Fibroblast of villous mesenchyme (primary cell): ENCODE data around the gene EPB42. TPM values are rescaled to one million over a fixed set of nuclear protein-coding genes. Genes with fewer than 3 reads are reported as not detected.
A peak's percentile ranks its signal among the peaks of the same experiment; 100 is the strongest.

Experiments used
- DNase-seq: peaks from one replicate; pipeline ENCODE4 v3.0.0-alpha.2; 2010; ENCODE audit warnings: low read depth
- H3K4me3 ChIP-seq: 2 replicates; pipeline ENCODE4 v1.5.1; 2011; ENCODE audit warnings: low read depth, mild to moderate bottlenecking, low read length
- small RNA-seq: library from RNA; depleted of rRNA; stranded (forward); fragments of <200 nt; gene quantifications from one replicate; pipeline ENCODE3, GENCODE V24; 2012
- total RNA-seq: library from RNA; depleted of rRNA; stranded (reverse); fragments of >200 nt; gene quantifications from 2 replicates; pipeline ENCODE4 v1.2.3, GENCODE V29; 2012
- TF ChIP-seq, protein P1 (sequence below): IDR thresholded peaks from 2 replicates; pipeline ENCODE4 v1.5.1; 2012; ENCODE audit warnings: low read depth, mild to moderate bottlenecking, low read length; ENCODE audit not compliant: insufficient read depth

The EPB42 gene
- total RNA-seq, 1 donor, result not detected

DNA sequence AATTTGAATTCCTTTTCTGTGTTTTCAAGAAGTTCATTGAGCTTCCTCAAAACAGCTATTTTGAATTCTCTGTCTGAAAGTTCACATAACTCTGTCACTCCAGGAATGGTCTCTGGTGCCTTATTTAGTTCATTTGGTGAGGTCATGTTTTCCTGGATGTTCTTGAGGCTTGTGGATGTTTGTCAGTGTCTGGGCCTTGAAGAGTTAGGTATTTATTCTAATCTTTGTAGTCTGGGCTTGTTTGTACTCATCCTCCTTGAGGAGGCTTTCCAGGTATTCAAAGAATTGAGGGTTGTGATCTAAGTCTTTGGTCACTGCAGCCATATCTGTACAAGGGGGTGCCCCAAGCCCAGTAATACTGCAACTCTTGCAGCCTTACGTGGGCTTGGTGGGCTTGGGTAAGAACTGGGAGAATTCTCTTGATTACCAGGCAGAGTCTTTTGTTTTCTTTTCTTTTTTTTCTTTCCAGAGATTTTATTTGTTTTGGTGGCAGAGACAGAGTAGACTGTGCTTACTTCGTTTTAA lies 55.0 kb downstream of the EPB42 start:
- peak; percentile 31 for DNase-seq
- TF ChIP-seq, protein P1, sequence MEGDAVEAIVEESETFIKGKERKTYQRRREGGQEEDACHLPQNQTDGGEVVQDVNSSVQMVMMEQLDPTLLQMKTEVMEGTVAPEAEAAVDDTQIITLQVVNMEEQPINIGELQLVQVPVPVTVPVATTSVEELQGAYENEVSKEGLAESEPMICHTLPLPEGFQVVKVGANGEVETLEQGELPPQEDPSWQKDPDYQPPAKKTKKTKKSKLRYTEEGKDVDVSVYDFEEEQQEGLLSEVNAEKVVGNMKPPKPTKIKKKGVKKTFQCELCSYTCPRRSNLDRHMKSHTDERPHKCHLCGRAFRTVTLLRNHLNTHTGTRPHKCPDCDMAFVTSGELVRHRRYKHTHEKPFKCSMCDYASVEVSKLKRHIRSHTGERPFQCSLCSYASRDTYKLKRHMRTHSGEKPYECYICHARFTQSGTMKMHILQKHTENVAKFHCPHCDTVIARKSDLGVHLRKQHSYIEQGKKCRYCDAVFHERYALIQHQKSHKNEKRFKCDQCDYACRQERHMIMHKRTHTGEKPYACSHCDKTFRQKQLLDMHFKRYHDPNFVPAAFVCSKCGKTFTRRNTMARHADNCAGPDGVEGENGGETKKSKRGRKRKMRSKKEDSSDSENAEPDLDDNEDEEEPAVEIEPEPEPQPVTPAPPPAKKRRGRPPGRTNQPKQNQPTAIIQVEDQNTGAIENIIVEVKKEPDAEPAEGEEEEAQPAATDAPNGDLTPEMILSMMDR, result no peak
- H3K4me3 ChIP-seq, result no peak overlapping the region

DNA sequence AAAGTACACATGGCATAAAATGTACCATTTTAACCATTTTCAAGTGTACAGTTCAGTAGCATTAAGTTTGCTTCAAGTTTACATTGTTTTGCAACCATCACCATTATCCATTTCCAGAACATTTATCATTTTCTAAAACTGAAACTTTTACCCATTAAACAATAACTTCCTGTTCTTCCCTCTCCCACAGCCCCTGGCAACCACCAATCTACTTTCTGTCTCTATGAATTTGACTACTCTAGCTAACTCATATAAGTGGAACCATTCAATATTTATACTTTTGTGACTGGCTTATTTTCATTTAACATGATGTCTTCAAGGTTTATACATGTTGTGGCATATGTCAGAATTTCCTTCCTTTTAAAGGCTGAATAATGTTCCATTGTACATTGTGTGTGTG lies 67.5 kb downstream of the EPB42 start:
- H3K4me3 ChIP-seq, result no peak overlapping the region
- DNase-seq, result no peak
- TF ChIP-seq, protein P1, result no peak

DNA sequence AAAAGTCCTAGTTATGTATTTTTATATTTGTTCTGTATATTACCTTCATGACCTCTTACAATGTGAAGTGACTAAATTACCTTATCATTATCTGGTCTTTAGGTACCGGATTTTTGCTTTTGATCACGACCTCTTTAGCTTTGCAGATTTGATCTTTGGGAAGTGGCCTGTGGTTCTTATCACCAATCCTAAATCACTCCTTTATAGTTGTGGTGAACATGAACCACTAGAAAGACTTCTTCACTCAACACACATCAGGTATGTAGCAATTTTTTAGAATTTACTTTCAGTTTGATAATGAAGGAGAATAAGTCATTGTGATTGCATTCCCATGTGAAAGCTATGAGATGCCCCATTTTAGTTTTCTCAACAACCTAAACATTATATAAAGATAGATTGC lies 69.1 kb downstream of the EPB42 start:
- DNase-seq, result no peak
- TF ChIP-seq, protein P1, result no peak
- H3K4me3 ChIP-seq, result no peak overlapping the region

DNA sequence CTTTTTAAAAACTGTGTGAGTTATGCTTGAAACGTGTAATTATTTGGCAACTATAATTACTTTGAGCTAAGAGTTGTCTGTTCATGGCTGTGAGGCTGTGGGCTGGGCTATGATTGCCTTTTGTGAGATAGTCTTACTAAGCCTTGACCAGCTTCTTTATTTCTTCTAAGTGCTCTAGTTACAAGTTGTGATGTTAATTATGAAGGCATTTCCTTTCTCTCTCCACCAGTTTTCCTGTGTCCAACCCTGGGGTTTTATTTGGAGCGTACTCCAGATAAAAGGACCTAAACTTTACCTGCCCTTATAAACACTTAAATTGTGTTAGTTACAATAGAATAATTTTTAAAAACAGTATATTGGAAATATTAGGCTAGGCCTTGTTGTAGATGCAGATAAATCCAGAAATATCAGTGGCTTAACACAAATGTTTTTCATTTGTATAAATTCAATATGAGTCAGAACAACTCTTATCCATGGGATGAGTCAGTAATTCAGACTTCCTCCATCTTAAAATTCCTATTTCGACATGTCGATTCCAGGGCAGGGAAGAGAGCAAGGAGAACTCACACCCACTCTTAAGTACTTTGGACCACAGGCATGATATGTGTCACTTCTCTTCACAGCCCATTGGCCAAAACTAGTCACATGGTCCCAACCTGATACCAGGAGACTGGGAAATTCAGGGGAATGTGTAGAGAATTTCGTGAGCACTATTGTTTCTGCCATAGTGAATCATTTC lies 70.5 kb downstream of the EPB42 start:
- peak; percentile 80 for DNase-seq
- TF ChIP-seq, protein P1, result no peak

More for the DNA sequence above, 70.5 kb downstream of the EPB42 start:
- H3K4me3 ChIP-seq, result no peak overlapping the region

Small RNAs within 50 kb of the gene (small RNA-seq; reads per million reads assigned to genes)
- gene RF00019, result not detected

Other genes with a start within 250 kb of the EPB42 start
- gene UBR1, start 115.0 kb downstream of the EPB42 start, total RNA-seq, result 48.0 and 76.0 TPM in 2 replicates
- gene TMEM62, start 87.4 kb downstream of the EPB42 start, total RNA-seq, result 16.8 and 18.4 TPM in 2 replicates
- 57.7 and 67.8 TPM in 2 replicates for gene CCNDBP1, start 35.6 kb downstream of the EPB42 start, total RNA-seq
- gene TGM5, start 45.9 kb upstream of the EPB42 start, total RNA-seq, result not detected in 2 replicates
- gene TGM7, start 81.2 kb upstream of the EPB42 start, total RNA-seq, result not detected in 2 replicates
- gene LCMT2, start 109.6 kb upstream of the EPB42 start, total RNA-seq, result 5.2 and 11.2 TPM in 2 replicates
- 26.3 and 37.0 TPM in 2 replicates for gene ZSCAN29, start 150.0 kb upstream of the EPB42 start, total RNA-seq
- 9.7 and 14.7 TPM in 2 replicates for gene TUBGCP4, start 150.1 kb upstream of the EPB42 start, total RNA-seq